GM19395 (cell line): ENCODE measurements around the gene COX19.
"Not testable (repeated sequence)": the region's sequence is repeated elsewhere in the genome, so short reads cannot be mapped to it uniquely, and the experiment has no call there.

Source experiments
- ATAC-seq: cut with Tn5 transposase; IDR thresholded peaks from one replicate; pipeline ENCODE4 v1.9.1; 2021; ENCODE audit warnings: mild to moderate bottlenecking, moderate library complexity; ENCODE audit not compliant: unreplicated experiment

The COX19 gene

DNA sequence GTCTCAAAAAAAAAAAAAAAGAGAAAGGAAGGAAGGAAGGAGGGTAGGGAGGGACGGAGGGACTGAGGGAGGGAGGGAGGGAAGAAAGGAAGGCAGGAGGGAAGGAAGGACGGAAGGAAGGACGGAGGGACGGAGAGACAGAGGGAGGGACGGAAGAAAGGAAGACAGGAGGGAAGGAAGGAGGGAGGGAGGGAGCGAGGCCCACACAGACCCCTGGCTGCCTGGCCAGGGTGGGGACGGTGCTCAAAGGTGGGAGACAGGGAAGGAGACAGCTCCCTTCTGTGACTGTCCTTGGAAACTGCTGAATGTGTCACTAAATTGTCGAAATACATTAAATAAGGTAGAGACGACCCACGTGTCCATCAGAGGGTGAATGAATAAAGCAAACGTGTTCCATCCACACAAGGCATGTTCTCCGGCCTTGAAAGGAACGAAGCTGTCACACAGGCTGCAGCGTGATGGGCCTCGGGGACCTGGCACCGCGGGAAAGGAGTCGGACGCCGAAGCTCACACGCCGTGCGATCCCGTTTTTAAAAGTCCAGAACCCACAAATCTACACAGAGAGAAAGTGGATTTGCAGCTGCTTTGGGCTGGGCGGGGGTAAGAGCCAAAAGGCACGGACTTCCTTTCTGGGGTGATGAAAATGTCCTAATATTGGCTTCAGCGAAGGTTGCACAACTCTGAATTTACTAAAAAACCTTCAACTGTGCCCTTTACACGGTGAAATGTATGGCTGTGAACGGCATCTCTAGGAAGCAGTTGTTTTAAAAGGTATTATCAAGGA, 44.2 kb downstream of the COX19 start:
- no peak for ATAC-seq

DNA sequence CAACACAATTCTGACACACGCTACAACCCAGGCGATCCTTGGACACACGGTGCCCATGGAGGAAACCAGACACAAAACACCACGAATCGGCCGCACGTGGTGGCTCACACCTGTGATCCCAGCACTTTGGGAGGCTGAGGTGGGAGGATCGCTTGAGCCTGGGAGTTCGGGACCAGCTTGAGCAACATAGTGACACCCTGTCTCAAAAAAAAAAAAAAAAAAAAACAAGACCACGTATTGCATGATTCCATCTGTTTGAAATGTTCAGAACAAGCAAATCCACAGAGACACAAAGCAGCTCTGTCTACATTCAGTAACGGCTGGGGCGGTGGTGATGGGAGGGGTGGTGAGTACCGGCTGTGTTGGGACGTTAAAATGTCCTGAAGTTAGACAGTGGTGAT, 46.0 kb downstream of the COX19 start:
- no peak for ATAC-seq

DNA sequence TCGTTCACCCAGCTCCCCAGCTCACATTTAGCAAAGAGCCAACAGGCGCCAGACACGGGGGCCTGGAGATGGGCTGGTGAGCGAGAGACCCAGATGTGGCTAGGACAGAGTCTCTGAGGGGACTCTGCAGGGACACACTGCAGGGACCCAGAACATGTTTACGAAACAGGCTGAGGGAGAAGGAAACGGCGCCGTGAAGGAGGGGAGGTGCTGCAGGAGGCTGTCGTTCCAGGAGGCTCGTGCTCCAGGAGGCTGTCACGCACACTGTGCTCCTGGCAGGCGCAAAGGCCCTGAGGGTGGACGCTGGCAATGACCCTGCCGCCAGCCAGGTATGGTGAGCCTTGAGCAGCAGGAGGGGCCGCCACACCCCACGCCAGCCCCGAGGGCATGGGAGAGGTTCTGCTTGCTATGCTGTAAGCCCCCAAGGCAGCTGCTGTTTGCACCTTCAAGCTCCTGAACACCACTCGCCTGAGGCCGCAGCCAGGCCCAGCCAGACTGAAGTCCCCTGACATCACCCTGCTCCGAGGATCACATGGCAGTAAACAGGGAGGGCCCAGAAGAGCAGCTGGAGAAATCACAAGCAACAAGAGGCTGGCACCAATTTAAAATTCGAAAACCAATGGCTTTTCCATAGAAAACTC, 48.2 kb downstream of the COX19 start:
- no peak for ATAC-seq

DNA sequence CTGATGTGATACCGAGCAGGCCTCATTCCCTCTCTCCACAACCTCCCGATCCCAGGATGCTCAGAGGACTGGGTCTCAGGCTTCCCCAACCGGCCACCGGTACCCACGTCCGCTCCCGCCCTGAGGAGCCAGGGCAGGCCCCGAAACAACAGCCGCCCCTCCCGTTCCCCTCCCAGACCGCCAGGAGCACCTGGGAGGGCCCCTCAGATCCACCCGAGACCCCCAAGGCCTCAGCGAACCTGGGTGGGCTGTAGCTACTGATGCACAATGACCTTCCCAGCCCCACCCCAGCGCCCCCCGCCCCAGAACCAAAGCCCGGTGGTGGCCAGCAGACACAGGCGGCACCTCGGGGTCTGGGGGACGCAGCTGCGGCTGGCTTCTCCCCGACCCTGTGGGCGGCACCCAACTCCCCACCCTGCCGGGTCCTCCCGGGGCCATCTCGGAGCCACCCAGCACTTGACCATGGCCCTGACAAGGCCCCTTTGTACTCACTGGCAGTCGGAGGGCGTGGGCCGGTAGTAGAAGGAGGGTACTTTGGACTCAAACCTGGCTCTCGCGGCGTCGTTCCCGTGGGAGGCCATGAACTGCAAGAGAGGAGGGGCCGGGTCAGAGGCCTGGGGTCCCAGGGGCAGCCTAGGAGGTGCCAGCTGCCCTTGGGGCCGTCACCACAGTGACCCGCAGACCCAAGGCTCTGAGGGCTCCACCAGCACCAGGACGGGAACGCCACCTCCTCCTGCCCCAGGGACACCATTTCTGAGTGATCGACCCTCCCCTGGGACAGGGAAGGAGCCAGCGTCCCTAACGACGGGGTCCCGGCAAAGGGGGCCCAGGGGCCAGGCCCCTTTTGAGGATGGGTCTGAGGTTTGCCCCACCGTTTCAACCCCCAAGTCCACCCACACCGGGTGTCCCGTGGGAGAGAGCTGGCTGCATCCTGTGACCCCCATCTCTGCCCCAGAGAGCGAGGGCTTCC, 49.0 kb downstream of the COX19 start:
- ATAC-seq: no peak

DNA sequence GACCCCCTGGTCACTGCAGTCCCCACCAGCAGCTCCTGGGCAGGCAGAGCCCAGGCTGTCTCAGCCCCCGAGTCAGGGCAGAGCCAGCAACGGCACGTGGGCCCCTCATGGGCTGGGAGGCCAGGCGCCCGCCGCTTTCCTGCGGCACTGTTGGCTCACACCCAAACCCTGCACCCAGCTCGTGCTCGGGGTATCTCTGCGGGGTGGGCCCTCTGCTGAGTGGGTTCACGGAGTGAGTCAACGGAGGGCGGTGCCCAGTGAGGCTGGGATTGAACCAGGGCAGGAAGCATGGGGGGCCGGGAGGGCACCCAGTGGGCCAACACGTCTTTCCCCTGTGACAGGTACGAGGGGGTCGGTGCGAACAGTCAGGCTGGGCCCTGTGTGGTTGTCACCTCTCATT, 49.7 kb downstream of the COX19 start:
- ATAC-seq: no peak

DNA sequence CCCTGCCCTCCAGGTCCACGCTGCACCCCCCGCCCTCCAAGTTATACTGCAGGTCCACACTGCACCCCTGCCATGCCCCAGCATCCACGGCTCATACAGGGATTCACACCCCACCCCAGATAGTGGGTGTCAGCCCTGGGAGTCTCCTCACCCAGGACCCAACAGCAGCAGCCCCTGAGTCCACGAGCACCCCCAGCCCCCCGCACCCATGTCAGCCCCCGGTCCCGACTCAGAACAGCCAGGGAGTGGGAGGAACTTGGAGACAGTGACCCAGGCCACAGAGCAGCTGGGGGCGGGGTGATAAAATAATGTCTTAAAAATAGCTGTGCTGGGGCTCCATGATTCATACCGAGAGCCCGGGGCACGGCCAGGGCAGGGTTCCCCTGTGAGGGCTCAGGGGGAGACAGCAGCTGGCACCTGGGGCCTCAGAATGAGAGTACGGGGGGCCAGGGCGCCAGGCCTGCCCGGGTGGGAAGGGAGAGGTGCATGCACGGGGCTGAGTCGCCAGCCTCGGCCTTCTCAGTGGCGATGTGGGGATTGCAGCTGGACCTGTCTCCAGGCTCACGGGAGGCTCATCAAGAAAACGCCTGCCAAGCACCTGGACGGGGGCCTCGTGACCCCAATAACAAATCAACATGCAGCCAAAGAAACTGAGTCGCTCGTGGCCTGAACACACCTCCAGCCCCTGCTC, 50.7 kb downstream of the COX19 start:
- ATAC-seq: peak; percentile 51

DNA sequence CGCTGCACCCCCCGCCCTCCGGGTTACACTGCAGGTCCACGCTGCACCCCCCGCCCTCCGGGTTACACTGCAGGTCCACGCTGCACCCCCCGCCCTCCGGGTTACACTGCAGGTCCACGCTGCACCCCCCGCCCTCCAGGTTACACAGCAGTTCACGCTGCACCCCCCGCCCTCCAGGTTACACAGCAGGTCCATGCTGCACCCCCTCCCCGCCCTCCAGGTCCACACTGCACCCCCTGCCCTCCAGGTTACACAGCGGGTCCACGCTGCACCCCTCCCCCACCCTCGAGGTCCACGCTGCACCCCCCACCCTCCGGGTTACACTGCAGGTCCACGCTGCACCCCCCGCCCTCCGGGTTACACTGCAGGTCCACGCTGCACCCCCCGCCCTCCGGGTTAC, 51.3 kb downstream of the COX19 start:
- ATAC-seq: not testable (repeated sequence)

DNA sequence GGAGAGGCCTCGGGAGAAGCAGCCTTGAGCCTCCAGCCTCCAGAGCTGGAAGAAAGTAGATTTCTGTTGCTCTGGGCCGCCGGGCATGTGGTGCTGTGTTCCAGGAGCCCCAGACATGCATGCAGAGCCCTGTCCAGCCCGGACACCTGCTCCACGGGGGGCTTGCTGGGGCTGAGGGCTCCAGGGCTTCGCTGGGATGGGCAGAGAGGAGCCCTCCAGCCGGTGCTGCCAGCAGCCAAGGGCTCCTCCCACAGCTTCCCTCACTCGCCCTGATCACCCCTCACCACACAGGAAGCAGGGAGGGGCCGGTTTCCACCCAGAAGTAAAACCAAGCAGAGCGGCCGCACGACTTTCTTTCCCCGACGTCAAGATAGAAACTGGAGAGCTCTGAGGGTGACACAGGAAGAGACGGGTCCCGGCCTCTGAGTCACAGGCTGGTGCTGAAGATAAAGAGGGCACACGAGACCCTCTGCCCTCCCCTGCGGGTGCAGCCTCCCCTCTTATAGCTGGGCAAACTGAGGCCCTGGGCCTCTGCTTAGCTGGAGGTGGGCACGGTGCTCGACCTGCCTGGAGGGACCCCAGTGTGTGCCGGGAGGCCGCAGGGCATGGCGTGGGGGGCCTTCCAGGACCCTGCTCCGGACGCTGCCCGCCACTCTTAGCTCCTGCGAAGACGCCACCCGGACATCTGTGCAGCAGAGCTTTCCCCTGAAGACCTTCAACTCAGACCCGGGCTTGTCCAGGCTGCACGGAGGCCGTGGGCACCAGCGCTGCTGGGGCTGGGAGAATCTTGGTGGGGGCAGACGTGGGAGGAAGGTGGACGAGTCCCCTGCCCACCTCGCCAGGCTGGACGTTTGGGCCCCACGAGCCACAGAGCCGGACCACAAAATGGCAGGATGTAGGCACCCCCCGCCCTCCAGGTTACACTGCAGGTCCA, 52.0 kb downstream of the COX19 start:
- ATAC-seq: peak; percentile 83

DNA sequence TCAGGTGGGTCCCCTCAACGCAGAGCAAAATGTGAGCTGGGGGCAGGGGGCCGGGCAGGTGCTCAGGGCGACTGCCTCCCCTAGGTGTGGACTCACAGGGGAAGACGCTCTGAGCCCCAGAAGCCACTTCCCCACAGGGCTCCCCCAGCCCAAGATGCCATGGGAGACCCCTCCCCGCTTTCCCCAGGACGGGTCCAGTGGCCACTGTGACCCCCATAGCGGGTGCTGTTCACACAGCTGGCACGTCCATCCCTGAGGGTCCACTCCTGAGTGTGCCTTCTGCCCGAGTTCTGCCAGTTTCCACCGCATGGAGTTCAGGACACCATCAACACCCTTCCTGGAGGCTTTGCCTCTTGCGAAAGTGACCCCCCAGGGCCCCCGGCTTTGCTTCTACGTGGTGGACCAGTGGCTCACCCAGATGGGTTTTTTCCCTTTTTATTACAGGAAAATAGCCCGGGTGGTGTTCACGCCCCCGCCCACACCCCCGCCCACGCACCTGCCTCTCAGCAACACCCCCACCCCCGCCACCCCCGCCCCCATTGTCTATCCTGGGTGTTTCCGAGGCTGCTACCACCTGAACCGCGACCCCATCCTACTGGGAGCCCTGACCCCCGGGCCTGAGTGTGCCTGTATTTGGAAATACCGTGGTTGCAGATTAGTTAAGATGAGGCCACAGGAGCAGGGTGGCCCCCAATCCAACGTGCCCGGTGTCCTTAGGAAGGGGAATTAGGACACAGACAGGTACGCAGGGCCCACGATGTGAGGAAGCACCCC, 52.8 kb downstream of the COX19 start:
- peak; percentile 5 for ATAC-seq

DNA sequence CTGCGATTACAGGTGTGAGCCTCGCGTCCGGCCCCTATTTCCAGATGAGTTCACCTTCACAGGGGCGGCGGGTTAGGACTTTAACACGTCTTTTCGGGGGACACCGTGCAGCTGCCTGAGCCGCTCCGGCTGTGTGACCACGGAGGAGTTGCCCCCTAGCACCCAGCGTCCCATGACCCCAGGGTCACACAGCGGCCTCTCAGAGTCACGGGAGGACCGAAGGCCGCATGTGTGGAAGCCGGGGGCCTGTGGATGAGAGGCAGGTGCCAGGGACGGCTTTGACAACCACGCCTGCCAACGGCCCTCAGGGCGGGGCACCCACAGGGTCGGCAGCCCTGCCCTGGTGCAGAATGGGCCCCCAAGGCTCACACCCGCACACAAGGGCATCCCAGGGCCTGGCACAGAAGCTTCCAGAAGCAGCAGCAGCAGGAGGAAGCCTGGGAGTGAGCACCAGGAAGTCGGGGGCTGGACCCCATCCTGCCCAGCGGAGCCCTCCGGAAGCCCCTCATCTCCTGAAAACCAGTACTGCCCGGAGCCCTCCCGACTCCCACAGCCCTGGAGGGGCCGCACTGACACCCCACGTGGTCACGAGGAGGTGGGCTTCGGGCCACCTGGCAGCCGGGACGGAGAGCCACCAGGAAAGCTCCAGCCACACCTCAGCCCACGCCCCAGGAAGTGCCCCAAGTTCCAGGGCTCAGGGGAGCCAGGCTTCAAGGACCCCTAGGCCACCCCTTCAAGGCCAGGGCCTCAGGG, 53.6 kb downstream of the COX19 start:
- no peak for ATAC-seq

DNA sequence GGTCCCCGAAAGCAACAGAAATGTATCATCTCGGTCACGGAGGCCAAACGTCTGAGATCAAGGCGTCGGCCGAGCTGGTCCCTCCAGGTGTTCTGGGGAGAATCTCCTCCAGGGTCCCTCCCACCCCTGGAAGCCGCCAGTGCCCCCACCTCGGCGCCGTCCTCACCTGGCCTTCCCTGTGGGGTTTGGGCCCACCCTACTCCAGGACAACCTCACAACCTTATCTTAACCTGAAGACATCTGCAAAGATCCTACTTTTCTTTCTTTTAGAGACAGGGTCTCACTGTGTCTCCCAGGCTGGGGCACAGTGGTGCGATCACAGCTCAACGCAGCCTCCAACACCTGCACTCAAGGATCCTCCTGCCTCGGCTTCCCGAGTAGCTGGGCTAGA, 54.3 kb downstream of the COX19 start:
- no peak for ATAC-seq

DNA sequence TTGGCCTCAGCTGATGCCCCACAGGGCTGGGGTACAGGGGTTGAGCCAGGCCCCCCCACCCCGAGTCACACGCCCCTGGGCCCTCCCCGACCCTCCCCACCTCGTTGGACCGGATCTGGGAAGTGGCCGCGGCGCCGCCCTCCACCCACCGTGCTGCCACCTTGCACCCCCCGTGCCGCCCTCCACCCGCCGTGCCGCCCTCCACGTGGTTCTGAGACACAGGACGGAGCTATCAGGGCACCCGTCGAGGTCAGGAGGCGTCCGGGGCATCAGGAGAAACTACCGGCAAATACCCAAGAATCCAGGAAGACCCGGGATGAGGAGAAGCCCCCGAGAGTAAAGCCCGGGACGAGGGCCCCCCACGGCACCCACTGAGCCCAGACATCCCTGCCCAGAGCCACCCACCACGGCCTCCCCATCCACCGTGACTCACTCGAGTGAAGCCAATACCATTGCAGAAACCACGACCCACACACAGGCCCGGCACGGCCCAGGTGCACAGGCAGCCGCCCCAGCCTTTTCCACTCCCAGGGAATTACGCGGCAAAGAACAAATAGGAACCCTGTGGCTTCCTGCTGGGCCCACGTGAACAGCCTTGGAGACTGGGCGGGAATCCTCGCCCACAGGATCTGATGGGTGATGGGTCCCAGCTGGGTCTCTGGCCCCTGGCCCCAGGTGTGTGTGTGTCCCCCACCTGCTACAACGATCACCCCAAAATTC, 54.8 kb downstream of the COX19 start:
- no peak for ATAC-seq

DNA sequence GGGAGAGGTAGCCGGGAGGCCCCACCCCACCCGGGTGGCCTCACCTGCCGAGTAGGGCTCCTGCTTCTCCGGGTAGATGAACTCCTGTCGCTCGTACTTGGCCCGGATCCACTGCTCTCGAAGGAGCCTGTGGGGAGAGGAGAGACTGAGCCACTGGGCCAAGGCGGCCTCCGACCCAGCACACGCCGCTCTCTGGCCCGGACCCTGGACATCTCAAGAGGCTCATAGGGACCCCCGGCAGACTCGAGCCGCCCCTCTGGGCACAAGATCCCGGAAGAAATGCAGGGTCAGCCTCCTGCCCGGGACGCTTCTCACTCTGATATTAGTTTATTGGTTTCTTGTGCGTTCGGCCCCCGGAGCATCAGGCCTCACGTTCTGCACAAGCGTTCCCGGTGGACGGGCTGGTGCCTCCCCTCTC, 55.4 kb downstream of the COX19 start:
- ATAC-seq: no peak

DNA sequence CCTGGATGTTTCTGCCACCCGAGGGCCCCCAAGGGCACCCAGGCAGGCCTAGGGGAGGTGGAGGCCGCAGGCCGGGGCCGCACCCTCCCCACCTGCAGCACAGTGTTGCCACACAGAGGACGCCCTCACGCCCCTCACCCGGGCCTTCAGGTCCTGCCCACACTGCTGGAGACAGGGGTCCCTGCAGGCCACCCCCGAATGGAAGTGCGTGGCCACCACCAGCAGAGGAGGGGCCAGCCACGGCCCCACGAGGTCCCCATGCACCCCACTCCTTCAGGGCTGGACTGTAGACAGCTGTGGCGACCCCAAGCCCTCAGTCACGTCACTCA, 56.3 kb downstream of the COX19 start:
- ATAC-seq: no peak

DNA sequence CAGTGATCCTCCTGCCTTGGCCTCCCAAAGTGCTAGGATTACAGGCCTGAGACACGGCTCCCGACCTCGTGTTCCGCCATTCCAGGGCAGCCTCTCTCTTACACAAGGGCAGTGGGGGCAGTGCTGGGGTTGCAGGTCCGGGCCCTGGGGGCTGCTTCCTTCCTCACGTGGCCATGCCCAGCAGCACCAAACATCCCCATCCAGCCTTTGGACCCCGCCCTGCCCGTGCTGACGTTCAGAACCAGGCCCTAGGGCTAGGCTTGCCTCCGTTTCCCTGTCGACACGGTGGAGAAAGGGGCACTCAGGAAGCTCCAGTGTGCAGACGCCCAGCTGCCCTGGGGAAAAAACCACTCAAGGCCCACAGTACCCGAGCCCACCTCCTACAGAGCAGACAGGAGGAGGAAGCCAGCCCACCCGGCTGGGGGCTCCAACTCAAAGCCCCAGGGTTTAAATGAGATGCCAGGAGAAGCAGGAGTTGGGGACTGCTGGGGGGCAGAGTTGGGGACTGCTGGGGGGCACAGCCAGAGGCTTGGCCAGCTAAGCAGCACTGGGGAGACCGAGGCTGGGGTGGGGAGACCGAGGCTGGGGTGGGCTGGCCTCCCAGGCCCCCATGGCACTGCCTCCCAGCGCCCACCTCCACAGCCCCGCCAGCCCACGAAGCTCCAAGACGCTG, 56.8 kb downstream of the COX19 start:
- no peak for ATAC-seq

DNA sequence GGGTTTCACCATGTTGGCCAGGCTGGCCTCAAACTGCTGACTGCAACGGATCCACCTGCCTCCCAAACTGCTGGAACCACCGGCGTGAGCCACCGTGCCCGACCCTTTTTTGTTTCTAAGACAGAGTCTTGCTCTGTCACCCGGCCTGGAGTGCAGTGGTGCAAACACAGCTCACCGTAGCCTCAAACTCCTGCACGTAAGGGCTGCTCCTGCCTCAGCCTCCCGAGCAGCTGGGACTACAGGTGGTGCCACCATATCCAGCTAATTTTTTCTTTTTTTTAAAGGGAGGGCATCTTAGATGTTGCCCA, 57.3 kb downstream of the COX19 start:
- no peak for ATAC-seq
